ENCODE data around the gene MICOS13. TPM values are rescaled to one million over a fixed set of nuclear protein-coding genes. Genes with fewer than 3 reads are reported as not detected.

MICOS13 gene
- total and polyA plus RNA-seq, 8 donors = 11.0 to 171 (median 70.8) TPM

- TF ChIP-seq POLR2AphosphoS5 (IDR thresholded peaks at IDR 0.05) (no peak), POLR2A (IDR thresholded peaks at IDR 0.05) (no peak), EP300 (IDR thresholded peaks at IDR 0.05) (no peak), CTCF (IDR thresholded peaks at IDR 0.05) (no peak)
- Histone ChIP-seq H3K36me3 (peaks cover 85 to 100% (median 99%) of the 10 kb centered on the region in 4 donors), H3K4me1 (no peaks in the 10 kb centered on the region), H3K27me3 (no peaks in the 10 kb centered on the region), H3K9me3 (no peaks in the 10 kb centered on the region), H3K27ac (no peak overlapping the region), H3K4me3 (no peak overlapping the region)
- intact Hi-C loops (cut with DNase I; ENCODE audit: low total_unique reads) = no loop called here
- DNase-seq = no peak
- WGBS, 5 donors = 85 to 95% (median 92%) methylated on average over 18 to 37 of the region's 37 CpGs
These were observed 27.6 kb upstream of the MICOS13 start for GRCh38 chr19:5707576-5708575.

GRCh38 chr19:5706876-5707573, 26.7 kb upstream of the MICOS13 start:
- no peak for DNase-seq
- 94 to 96% (median 94%) methylated on average over 14 to 35 of the region's 35 CpGs for WGBS, 5 donors

GRCh38 chr19:5705552-5705951, 25.2 kb upstream of the MICOS13 start:
- no peak overlapping the region for H3K4me3 ChIP-seq
- H3K9me3 ChIP-seq = no peaks in the 10 kb centered on the region
- no peak for TF ChIP-seq CTCF (IDR thresholded peaks at IDR 0.05)
- no peak for TF ChIP-seq POLR2AphosphoS5 (IDR thresholded peaks at IDR 0.05)
- intact Hi-C loops (cut with DNase I; ENCODE audit: low total_unique reads) = no loop called here
- no peak overlapping the region for H3K27ac ChIP-seq
- H3K27me3 ChIP-seq = no peaks in the 10 kb centered on the region
- no peak for DNase-seq
- H3K4me1 ChIP-seq = no peaks in the 10 kb centered on the region
- 88 to 90% (median 88%) methylated on average over 12 to 16 of the region's 16 CpGs for WGBS, 5 donors
- peaks cover 71 to 96% (median 94%) of the 10 kb centered on the region in 4 donors for H3K36me3 ChIP-seq

More at GRCh38 chr19:5706876-5707573, 26.7 kb upstream of the MICOS13 start:
- Histone ChIP-seq H3K36me3 (peaks cover 76 to 96% (median 94%) of the 10 kb centered on the region in 4 donors), H3K4me3 (no peak overlapping the region), H3K27ac (no peak overlapping the region), H3K9me3 (no peaks in the 10 kb centered on the region), H3K4me1 (no peaks in the 10 kb centered on the region), H3K27me3 (no peaks in the 10 kb centered on the region)
- TF ChIP-seq CTCF (IDR thresholded peaks at IDR 0.05) = no peak
- no peak for TF ChIP-seq POLR2AphosphoS5 (IDR thresholded peaks at IDR 0.05)
- no peak for TF ChIP-seq POLR2A (IDR thresholded peaks at IDR 0.05)
- no peak for TF ChIP-seq EP300 (IDR thresholded peaks at IDR 0.05)
- intact Hi-C loops (cut with DNase I; ENCODE audit: low total_unique reads) = no loop called here
